HS-5 (cell line): ENCODE data around the gene TLE3.

Source experiments
- DNase-seq: peaks from one replicate; pipeline ENCODE4 v3.0.0-alpha.2; 2012; ENCODE audit warnings: low read depth

Gene TLE3

DNA sequence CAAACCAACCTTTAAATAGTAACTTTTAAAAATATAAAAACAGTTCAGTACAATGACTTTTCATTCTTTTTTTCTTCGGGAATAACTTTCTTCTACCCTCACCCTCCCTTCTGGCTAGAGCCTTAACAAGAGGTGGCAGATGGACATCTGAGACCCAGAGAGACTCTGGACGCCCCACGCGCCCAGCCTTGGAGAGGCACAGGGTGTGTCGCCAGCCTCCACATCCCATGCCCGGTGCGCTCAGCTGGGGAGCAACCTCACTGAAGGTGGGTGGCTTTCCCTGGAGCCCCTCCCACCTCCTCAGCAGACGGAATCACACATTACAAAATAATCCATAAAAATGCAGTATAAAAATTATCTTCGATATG, 49.5 kb downstream of the TLE3 start:
- no peak for DNase-seq

DNA sequence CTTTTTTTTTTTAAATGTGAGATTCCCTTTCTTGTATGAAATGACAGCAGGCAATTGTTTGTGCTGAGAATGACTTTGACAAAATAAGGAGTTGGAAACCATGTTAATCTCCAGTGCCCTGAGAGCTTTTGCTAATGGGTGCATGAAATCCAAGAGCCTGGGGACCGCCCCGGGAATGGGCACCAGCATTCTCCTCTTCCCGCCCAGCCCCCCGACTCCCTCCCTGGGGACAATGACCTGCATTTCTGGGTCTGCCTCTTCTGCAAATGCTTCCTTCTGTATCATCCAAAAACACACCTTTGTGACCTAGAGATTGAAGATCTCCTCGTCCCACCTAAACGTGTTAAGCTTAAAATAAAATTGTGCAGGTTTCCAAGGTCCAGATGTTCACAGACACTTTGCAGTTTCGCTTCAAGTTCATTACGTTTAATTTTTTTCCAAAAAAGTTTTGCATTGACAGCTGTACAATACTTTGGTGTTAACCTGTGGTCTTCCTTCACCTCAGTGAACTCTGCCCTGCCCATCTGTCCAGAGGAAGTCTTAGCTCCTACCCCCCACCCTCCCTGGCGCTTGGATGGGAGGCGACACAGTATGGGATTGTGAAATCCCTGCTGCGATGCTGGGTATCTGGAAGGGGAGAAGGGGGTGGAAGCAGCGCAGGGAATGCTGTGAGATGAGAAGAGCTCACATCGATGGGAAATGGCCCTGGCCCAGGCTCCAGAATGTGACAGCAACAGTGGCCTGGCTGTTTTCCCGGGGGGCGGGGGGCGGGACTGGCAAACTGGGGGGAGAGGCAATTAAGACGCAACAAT, 50.1 kb downstream of the TLE3 start:
- DNase-seq, result no peak

DNA sequence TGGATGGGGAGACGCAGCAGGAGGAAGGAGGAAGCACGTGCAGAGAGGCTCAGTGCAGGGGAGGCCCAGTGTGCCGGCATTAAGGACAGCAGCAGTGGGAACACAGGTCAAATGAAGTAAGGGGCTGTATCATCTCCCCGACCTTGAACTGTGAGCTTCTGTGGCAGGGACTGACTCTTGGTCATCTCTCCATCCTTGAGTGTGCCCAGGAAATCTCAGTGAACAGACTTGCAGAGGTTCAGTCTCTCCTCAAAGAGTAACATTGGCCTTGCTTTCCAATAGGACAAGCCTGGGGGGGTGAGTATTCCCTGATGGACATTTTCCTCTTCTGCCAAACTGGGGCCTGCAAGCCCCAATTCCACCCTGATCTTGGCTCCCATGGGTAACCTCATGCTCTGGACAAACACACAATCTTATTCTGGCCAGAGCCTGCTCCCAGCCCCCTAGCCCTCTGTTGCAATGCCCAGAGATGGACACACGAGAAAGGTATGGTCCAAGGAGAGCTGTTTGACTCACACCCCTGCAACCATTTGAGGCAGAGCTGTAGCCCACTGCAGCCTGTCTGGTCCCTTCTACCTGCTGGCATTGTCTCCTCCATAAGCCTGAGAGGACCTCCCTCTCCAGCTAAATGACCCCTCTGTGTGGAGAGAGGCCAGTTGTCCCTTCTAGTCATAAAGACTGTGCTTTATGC, 50.9 kb downstream of the TLE3 start:
- no peak for DNase-seq

DNA sequence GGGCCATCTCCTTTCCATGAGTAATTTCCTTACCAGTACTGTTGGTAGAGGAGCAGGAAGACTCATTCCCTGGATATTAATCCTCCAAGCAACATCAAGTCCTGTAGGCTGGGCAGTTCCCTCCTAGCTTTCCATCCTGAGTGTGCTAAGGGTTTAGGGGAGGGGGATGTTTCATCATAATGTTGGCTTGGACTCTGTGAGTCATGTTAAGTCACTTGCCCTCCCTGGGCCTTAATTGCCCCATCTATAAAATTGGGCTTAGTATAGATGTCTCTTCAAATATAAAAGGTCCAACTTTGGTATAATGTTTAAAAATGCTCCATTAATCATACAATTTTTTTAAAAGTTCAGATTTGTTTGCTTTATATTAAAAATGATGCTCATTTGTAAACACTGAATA, 52.7 kb downstream of the TLE3 start:
- DNase-seq, result no peak

DNA sequence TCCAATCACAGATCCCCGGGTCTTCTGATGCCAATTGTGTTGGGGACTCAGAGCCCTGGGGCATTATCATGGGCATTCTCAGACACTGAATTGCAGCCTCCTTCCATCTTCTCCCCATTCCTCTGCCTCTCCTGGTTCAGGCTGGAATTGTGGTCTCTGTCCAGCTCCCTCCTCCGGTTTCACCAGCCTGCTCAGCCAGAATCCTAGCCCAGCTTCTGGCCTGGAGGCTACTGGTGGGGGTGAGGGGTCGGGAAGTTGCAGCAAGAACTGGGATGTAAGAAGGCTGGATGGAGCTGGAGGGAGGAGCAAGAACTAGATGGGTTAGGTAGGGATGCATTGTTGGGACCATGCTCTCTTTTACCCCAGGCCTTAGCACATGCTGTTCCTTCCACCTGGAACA, 53.5 kb downstream of the TLE3 start:
- DNase-seq, result no peak

DNA sequence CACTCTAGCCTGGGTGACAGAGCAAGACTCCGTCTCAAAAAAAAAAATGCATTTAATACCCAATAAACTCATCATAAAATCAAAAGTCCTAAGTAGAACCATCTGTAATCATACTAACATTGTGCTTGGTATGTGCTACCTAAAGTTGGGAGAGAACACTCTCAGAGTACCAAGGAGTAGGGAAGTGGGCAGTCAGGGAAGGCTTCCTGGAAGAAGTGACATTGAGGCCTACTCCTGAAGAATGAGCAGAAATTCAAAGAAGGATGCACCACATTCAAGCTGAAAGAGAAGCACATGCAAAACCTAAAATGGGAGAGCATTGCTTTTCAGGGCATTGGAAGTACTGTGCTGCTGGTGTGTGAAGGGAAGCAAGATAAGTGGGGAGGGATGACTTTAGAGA, 54.1 kb downstream of the TLE3 start:
- DNase-seq, result no peak

DNA sequence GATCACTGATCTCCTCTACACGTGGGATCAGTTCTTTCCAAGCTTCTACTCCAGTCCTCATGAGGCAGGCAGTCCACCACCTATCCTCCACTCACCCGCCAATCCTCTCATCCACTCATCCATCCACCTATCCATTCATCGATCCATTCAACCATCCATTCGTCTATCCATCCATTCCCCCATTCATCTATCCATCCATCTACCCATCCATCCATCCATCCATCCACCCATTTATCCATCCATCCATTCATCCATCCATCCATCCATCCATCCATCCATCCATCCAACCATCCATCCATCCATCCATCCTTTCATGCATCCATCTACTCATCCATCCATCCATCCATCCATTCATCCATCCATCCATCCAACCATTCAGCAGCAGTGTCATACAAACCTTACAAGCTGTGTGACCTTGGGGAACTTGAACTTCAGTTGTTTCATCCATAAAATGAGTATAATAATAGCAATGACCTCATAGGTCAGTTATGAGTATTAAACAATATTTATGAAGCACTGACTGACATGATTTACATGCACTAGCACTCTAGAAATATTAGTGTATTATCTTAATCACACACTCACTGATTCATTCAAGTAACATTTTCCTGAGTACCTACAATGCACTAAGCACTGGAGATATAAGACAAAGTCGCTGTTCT, 55.0 kb downstream of the TLE3 start:
- DNase-seq, result no peak

DNA sequence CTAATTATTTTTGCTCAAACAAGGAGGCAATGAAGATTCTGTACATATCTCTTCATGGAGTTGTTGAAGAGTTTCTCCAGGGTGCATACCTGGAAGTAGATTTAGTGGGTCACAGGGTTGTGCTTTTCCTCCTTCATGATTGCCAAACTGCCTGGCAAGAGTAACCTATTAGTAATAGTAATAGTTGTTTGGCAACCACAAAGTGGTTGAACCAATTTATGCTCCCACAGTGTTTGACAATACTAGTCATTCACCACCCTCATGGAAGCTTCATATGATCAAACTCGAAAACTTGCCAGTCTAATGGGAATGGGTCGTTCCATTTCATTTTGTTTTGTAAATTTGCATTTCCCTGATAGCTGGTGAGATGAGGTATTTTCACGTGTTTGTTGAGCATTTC, 57.8 kb downstream of the TLE3 start:
- DNase-seq, result no peak

DNA sequence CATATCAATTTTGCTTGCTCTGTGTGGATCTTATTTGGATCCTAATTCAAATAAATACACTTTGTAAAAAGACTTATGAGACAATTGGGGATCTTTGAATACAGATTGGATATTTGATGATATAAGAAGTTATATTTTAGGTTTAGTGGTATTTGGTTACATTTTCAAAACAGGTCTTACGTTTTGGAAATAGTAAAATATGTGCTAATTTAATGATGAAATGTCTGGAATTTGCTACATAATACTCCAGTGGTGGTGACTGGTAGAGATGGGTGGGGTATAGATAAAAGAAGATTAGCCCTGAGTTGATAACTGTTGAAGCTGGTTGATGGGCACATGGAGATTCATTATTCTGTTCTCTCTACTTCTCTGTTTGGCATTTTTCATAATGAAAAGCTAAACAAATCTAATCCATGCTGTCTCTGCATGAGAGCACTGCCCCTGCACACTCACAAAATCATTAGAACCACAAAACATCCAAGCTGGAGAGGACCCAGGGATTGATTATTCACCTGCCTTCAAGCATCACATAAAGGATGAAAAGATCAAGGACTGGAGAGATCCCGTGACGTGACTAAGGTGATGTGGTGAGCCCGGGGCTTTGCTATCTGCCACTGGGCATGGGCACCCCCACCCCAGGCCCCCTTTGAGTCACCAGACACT, 58.9 kb downstream of the TLE3 start:
- DNase-seq, result no peak

DNA sequence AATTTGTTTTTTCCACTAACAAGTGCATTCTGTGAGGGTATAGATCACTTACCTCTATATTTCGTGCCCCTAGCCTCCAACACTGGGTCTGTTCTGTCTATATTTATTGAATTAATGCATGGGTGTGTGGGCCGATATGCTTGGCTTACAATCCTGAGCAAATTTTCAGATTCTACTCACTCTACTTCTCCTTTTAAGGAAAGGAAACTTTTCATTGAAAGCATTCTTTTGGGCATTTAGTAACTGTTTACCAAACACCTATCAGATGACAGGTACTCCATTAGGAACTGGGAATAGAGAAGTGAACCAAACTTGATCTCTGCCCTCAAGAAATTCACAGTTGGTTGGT, 60.5 kb downstream of the TLE3 start:
- DNase-seq, result no peak

DNA sequence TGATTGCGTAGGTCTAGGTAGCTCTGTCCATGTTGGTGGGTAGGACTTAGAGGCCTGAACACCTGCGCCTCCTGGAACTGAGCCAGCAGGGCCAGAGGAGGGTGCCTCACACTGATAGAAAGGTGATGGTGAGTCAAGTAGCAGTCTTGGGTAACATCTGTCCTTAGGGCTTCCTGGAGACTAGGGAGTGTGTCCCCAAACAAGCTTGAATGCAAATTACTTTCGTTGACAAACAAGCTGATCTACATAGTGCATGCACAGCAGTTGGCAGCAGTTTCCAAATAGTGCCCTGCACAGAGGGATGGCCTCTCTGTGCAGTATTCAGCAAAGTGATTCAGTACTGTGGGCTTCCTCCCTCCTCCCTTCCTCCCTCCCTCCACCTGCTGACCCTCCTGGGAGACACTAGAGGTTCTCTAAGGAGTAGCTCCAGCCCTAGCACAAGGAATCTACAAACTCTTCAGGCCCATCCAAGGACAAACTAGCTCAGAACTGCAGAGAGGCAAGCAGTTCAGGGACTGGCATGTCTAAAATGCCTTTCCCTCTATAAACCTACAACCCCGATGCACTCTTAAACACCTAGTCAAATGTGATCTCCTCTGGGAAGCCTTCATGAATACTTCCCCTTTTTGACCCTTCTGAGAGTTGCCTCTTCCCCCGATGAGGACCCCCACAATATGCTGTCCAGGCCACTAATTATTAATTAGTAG, 61.0 kb downstream of the TLE3 start:
- DNase-seq, result no peak

DNA sequence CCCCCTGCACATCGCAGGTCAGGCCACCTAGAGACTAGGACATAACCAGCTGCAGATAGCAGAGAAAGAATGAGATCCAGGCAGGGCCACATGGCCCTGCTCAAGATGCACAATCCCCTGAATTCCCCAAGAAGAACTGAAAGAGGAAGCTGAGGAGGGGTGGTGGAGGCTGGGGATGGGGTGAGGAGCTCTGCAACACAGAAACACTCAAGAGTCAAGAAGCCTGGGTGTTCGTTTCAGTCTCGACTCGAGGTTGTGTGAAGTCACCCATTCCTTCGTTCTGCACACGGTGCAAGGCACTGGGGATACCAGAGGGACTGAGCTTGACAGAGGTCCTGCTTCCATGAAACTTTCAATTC, 62.0 kb downstream of the TLE3 start:
- DNase-seq, result no peak

DNA sequence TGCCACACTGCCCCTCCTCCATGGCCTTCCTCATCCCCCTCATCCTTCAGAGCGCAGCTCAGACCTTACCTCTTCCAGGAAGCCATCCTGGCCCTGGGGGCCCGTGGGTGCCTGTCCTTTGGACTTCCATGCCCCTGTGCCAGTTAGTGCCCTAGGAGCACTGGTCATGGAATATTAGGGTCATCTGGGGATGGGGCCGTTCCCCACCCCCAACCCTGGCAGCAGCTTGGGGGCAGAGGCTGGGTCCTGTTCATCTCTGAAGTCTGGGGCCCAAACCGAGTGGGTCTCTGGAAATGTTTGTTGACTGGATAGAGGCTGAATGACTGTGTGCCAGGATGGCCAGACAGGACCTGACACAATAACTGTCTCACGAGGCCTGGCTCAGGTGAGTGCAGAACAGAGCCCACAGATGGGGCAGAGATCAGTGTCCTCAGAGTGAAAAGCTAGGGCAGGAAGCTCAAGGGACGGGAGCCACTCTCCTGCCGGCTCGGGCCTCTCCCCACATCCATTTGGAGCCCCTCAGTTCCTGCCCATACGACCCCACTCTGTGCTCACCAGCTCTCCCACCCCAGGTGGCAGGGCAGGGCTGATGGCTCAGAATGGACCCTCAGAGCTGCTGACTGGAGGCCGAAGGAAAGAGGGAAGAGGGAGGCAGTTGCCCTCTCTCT, 62.5 kb downstream of the TLE3 start:
- no peak for DNase-seq

DNA sequence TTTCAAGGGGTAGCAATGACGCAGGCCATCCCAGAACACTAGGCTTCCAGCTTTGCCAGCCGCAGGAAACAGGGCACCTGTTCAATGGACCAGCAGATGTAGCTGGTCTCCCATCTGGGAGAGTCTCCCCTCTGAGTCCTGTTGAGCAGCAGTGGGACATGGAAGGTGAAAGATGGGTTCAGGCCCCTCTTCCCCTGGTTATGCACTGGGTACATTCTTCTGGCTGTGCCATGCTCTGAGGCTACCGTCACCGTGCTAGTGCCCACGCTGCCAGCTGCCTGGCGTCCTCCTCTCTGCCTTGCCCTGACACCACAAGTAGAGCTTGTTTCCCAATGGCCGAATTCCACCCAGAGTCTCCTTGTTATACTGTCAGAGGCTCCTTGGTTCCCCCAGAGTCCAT, 63.1 kb downstream of the TLE3 start:
- DNase-seq, result no peak

DNA sequence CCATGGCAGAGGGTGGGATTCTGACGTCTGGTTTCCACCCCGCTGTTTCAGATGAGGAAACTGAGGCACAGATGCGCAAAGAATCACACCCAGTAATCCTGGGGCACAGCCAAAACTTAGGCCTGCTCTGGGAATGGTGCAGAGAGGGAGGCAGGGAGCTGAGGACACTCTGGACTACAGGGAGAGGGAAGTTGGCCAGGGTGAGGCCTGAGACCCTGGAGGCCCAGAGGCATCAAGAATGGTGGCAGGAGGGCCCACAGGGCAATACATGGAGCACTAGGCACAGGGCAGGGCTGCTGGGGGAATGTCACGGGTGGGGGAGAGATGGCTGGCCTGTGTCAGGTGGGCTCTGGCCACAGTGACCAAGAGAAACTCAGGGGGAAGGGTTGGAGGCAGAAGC, 63.6 kb downstream of the TLE3 start:
- DNase-seq, result no peak

DNA sequence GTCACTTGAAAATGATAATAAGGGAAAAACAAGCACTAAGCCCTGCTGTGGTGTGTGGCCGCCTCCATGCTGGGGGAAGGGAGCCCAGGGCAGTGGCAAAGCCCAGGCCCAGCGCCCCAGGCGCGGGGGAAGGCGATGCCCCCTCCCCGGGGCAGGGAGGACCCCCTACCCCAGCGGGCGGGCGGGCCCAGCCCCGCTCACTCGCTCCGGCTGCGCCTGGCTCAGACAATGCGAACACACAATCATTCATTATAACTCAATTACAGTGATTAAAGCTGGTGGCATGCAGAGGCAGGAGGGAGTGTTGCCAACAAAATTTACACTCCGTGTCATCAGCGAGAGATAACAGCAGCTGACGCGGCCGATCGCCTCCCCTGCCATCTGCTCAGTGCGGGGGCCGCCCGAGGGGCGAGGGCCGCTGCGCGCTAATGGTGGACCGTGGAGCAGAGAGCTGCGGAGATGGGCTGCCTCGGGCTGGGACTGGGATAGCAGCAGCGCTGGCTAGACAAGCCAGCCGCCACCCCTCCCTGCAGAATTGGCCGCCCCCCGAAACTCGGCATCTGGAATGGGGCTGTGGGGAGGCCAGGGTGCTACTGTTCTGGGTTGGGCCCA, 64.1 kb downstream of the TLE3 start:
- DNase-seq, result no peak

DNA sequence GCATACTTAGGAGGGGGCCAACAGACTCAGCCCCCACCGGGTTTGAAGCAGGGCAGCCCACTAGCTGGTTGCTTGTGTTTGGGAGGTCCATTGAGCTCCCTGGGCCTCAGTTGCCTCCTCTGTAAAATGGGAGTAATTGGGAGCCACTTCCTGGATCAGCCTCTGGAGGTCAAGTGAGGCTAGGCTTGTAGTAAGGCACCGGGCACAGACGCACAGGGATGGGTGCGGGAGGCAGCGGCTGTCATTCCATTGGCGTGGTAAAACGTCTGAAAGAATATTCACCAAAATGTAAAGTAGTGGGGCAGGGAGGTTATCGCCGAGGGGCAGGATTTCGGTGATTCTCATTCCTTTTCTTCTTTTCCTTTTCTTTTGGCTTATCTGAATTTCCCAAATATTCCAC, 64.6 kb downstream of the TLE3 start:
- no peak for DNase-seq

DNA sequence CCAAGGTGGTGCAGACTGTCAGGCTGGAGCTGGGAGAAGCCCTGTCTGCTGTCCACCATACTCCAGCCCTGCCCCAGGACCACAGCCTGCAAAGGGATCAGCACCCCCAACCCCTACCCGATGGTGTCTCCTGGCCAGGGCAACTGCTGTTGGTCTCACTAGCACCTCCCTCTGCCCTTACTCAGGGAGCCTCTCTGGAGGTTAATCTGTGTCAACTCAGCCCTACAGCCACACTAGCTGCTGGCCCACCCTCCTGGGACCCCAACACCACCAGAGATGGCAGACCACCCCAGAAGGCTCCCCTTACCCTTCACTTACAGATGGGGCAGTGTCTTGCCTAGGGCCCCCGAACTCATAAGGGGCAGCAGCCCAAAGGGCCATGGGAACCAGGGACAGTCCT, 65.2 kb downstream of the TLE3 start:
- DNase-seq, result no peak

DNA sequence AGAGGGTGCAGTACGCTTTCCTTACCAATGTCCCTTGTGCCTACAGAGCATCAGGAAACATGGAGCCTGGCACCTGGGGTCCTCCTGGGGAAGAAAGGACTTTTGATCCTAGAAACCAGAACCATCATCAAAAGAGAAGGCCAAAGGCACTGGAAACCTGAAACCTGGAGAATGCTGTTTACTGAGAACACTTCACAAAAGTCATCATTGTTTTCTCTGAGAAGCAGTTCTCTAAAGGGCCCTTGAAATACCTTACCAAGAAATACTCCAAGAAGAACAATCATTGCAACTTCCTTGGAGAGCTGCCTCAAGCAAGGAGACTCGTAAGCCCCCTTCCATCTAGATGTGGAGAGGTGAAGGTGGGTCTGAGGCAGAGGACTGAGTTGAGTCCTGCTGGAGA, 66.0 kb downstream of the TLE3 start:
- no peak for DNase-seq

DNA sequence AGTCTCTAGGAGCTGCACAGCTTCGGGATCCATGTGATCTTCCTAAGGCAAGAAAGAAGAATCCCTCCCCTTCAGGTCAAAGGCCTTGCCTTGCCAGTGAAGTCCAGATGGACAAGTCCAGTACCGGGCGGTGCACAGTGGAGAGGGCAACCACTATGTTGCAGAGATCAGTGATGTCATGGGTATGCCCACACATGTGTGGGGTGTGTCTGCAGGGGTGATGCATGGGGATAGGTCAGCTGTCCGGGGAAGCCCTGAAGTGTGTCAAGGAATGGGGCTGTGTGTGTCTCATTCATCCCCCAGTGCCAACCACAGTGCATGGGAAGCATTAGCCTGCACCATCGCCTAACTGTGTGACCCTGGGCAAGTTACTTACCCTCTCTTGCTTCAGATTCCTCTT, 66.5 kb downstream of the TLE3 start:
- no peak for DNase-seq

DNA sequence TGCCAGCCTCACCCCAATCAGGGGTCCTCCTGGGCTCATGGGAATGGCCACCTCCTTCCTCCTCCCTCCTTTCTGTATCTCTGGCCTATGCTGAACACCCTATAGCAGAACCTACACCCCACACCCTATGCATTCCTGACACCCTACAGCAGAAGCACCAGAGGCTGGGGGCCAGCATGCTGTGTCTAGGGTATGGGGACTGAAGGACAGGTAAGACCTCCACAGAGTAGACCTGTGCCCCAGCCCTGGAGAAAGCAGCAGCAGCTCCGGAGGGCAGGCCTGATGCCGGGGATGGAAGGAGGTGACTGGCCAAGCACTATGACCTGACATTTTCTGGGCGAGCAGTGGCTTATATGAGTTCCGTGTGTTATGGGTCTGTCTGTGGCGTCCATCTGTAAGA, 66.9 kb downstream of the TLE3 start:
- no peak for DNase-seq
